Left ventricle myocardium superior (tissue), 1 donor: ENCODE measurements around the gene JAKMIP2. TPM values are rescaled to one million over a fixed set of nuclear protein-coding genes. Genes with fewer than 3 reads are reported as not detected.

ENCODE experiments used
- ATAC-seq: fragments of 200-7000 bp; cut with Tn5 transposase; one replicate; pipeline ENCODE4 v1.9.1; 2020; ENCODE audit warnings: mild to moderate bottlenecking, moderate library complexity
- DNase-seq: peaks from one replicate; pipeline ENCODE4 v3.0.0-alpha.2; 2020
- intact Hi-C: fragments of 100-400 bp; cut with micrococcal nuclease; formaldehyde crosslinking; loops from one replicate; pipeline ENCODE4 v1.11.0; 2022
- total RNA-seq: library from RNA; stranded (reverse); fragmentation: NEBNext Ultra II Directional; extraction: Animal tissue kit (Norgen Biotek cat#: 25700); gene quantifications from one replicate; pipeline ENCODE4 v1.2.1, GENCODE V29; 2021
- donor health status: DM: no; HTN: yes; CAD: no; lungs with severe emphysema.

The JAKMIP2 gene
- total RNA-seq, 1 donor from 2014 or later: 0.50 TPM

DNA sequence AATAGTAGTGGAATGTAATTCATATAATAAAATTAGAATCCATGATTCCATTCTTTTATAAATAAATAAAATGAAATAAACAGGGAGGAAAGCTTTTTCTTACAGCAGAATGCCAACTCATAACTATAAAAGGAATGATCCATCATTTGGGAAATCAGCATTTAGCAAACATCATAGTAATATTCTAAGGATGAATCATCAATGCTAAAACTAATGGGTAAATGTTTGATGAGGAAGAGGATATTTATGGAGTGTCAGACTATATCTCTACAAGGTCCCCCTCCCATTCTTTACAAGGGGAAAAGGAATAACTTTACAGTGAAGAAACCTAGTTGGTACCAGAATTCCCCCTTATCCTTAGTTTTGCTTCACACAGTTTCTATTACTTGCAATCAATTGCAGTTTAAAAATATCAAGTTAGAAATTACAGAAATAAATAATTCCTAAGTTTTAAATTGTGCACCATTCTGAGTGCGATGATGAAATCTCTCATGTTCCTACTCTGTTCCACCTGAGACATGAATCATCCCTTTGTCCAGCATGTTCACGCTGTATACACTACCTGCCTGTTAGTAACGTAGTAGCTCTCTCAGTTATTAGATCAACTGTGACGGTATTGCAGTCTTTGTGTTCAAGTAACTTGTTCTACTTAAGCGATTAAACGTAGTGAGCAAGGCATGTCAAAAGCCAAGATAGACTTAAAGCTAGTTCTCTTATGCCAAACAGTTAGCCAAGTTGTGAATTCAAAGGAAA, 14.2 kb upstream of the JAKMIP2 start:
- ATAC-seq: no peak
- DNase-seq: no peak
- intact Hi-C loops: no loop called here

GRCh38 chr5:147791181-147791580, 8.7 kb upstream of the JAKMIP2 start:
- intact Hi-C loops: no loop called here
- no peak for ATAC-seq
- no peak for DNase-seq

DNA sequence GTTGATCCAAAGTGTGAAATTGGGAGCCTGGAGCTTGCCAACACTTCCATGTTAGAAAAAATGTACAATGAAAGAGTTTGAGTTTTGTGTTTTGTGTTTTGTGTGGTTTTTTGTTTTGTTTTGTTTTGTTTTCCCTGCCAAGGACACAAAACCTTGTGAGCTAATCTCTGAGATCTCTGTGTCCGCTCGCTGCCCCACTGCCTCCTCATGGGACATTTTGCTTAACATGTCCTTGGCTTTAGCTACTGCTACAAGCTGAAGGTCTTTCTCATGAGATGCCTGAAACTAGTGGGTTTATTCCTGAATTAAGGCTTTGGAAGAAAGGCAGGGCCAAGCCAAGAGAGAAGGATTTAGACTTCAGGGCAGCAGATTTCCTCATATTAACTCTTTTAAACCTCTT, 7.3 kb upstream of the JAKMIP2 start:
- DNase-seq (no peak), ATAC-seq (no peak)
- intact Hi-C loops: no loop called here

DNA sequence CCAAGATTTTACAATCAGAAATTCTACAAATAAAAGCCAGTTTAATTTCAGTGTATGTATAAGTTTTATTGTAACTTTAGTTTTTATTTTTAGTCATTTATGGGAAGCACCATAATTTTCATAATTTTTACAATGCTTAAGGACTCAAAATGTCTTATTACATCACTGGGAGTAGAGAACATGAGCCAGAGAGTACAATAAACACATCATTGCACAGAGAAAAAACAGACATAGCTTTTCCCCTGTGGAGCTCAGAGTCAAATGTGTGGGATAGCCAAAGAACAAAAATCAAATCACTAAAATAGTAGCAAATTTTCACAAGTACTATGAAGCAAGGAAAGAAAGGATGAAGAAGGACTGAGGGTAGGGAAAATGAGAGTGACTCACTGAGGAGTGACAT, 5.5 kb upstream of the JAKMIP2 start:
- no peak for DNase-seq
- no peak for ATAC-seq
- intact Hi-C loops: no loop called here

DNA sequence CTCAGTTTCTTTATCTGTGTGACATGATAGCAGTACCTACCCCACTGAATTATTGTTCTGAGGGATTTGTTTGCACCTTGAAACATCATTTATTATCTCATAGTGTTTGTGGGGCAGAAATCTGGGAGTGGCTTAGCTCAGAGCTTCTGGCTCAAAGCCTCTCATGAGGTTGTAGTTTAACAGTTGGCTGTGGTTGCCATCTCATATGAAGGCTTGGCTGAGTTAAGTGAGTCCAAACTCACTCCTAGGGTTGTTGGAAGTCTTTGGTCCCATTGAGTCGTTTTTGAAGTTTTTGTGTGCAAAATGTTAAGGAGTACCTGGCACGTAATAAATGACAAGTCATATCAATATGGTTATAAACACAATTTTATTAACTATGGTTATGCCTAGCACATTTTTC, 3.6 kb upstream of the JAKMIP2 start:
- no peak for DNase-seq
- intact Hi-C loops: no loop called here

DNA sequence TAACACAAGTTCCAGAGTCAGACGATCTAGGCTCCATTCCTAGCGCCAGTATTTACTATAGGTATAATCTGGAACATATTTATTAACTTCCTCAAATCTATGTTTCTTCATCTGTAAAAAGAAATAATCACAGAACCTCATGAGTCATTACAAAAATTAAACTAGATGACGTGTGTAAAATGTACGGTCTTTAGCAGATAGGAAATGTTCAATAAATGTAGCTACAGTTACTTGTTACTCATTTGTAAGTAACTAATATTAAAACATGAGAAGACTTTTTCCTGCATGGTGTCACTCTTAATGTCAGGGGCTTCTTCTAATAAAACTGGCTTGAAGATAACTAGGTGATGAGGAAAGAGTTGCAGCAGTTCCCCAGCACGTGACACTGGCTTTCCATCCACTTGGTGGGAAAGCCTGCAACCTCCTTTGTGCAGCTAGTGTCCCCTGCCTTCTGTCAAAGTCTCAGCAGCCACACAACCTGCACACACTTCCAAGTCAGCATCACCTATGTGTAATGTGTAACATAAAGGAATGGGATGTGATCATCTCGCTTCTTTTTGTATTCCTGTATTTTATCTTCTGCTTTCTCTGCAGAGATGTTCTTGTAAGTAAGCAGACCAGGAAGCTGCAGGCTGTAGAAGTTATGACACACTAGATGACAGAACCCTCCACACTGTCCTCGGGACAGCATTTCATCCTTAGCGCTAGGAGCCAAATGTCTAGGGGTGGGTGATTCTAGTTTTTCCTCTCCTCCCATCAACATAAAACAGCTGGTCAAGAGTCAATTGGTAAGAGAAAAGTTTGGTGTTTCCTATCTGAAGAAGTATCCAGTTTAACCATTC, 1.8 kb upstream of the JAKMIP2 start:
- intact Hi-C loops: no loop called here
- no peak for ATAC-seq
- DNase-seq: no peak

More for the DNA sequence above, 3.6 kb upstream of the JAKMIP2 start:
- ATAC-seq: no peak

DNA sequence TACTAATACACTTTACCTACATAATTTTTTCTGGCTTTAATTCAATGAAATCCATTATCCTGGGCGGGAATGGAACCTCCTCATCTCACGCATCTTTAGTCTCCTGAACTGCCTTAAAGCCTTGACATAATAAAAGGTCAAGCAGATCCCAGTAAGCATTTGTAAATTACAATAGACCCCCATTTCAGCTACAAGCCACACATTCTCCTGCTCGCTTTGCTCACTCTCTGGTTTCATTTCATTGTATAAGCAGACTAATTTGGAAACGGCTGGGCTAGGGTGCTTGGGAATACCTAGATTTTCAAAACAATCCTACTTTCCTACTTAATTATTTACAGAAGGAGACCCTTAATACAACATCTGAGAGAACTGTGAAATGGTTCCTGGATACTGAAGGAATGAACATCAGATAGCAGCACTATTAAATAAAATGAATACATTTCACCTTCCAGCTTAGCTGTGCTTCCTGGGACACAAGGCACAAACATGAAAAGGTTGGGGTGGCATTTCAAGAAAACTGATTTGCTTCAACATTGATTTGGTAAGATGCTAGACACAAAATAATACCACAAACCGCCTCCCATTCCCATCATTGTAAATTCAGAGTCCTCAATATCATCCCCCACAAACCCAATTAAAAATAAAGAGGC, 1.5 kb downstream of the JAKMIP2 start:
- ATAC-seq: no peak
- intact Hi-C loops: no loop called here
- no peak for DNase-seq

DNA sequence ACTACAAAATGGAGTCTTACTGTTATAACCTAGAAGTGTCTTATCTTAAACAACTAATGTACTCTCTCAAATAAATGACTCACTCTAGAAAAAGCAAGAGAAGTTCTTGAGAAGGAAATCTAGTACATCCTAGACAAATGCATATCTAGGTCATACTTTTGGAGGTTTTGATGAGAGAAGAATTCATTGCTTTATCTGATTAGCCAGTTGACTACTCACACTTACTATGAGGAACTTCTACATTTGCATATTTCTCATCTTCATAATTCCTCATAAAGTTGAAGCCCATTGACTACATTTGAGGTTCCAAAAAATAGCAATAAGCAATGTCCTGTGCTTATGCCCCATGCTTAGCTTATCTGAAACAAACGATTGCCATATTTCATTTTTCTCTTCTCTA, 2.8 kb downstream of the JAKMIP2 start:
- DNase-seq (no peak), ATAC-seq (no peak)
- intact Hi-C loops: no loop called here

GRCh38 chr5:147776989-147777388, 5.5 kb downstream of the JAKMIP2 start:
- no peak for ATAC-seq
- intact Hi-C loops: no loop called here
- no peak for DNase-seq

DNA sequence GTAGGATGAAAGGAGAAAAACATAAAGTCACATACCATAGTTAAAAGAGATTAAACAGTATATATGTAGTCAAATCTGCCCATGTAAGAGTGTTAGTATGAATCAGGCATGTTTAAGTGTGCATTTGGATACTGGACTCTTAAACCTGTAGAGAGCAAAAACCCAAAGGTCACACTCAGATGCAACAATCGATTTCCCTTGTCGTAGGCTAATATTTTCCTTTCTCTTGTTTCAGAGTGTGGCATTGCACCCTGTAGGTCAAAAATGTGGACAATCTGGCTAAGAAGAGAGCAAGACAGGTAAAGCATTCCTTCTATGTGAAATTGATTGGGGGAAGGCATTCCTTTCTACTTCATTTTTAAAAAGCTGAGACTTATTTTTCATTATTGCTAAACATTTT, 8.9 kb downstream of the JAKMIP2 start:
- intact Hi-C loops: no loop called here
- DNase-seq (no peak), ATAC-seq (no peak)

DNA sequence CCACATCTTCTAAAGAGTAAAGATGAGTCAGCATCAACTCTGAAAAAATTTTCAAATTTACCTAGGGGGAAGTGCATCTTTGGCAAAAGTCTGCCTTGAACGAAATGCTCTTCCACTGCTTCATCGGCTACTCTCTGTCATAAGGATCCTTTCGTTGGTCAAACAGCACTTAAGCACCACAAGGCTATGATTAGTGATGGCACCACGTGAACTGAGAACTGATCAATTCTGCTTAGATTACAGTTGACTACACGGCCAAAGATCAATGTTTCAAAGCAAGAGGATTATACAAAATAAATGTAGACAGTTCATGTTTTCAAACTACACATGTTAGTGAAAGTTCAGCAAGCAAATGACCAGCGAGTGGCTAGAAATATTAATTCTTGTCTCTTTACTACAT, 9.4 kb downstream of the JAKMIP2 start:
- intact Hi-C loops: no loop called here
- DNase-seq (no peak), ATAC-seq (no peak)

- DNase-seq: no peak
- ATAC-seq: no peak
- intact Hi-C loops: no loop called here
These were observed 15.5 kb downstream of the JAKMIP2 start for GRCh38 chr5:147767048-147767447.

DNA sequence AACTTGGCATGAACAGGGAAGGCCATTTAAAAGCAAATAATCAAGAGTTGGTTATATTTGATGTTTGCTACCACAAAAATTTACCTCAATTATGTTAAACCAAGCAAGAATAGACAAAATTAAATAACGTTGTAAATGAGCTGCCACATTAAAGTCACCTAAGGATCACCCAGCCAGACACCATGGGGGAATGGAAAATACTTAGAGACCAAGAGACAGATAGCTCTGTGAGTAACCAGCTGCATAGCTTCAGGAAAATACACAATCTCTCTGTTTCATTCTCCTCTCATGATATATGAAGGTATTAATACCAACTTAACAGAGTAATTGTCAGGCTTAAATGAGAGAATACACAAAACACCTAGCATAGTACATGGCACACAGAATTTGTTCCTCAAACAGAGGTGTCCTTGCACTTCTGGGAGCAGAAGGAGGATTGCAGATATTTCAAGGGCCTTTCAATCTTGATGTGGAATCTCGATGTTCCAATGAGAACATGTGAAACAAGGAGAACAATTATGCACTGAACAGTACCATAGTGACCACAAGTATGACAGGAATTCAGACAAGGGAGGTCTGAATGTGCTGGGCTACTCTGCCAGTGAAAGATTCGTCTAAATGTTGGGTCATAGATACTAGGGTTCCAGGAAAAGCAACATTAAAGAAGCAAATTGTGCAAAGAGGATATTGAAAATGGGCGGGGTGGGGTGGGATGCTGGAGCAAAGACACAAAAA, 18.6 kb downstream of the JAKMIP2 start:
- ATAC-seq (no peak), DNase-seq (no peak)
- intact Hi-C loops: no loop called here

DNA sequence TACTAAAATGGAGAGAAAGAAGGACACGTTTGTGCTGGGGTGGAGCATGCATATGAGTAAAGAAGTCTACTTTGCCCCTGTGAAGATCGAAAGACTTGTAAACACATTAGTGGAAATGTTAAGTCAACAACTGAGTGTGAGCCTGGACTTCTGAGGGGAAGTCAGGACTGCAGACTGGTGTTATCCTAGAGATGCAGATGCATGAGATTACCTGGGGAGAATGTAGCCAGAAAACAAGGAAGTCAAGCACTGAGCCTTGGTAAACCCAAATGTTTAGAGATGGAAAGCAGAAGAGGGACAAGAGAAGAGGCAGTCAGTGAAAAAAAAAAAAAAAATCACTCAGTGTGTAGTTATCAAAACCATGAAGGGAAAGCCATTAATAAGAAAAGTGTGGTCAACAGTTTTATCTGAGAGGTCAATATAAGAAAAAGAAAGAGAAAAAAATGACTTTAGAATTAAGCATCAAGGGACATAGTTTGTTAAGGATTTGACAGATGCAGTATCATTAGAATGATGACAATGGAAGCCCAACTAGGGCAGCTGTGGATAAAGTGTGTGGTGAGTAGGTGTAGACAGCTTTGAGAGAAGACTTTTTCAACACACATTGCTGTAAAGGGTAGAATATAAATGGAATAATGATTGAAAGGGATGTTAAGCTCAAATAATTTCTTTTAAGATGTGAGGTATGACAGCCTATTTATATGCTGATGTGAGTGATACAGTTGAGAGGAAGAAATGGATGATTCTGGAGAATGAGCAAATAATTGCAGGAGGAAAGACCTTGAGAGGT, 22.2 kb downstream of the JAKMIP2 start:
- intact Hi-C loops: no loop called here
- ATAC-seq (no peak), DNase-seq (no peak)

DNA sequence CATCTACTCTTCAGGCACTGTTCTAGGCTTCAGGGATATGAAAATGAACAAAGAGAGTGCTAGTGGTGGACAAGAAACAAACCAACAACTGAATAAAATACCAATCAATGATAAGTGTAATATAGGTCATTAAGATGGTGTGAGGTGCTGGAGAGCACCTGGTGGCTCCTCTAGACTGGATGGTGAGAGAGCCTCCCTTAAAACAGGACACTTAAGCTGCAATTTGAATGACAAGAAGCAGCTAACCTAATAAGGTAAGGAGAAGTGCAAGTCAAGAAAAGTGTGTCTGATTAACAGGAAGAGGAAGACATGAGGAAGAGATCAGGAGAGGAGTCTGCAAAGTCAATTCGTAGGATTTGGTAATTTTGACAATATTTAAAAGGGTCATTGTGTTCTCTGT, 23.1 kb downstream of the JAKMIP2 start:
- intact Hi-C loops: no loop called here
- DNase-seq (no peak), ATAC-seq (no peak)

GRCh38 chr5:147756566-147756965, 26.0 kb downstream of the JAKMIP2 start:
- ATAC-seq (no peak), DNase-seq (no peak)
- intact Hi-C loops: no loop called here

- ATAC-seq: no peak
- intact Hi-C loops: no loop called here
- no peak for DNase-seq
These were observed 28.0 kb downstream of the JAKMIP2 start for GRCh38 chr5:147754372-147755122.

- no peak for ATAC-seq
- intact Hi-C loops: no loop called here
These were observed 28.8 kb downstream of the JAKMIP2 start for GRCh38 chr5:147753765-147754164.

More at GRCh38 chr5:147753765-147754164, 28.8 kb downstream of the JAKMIP2 start:
- DNase-seq: no peak
